B cell (primary cell): ENCODE data around the gene BTBD10. TPM values are rescaled to one million over a fixed set of nuclear protein-coding genes. Genes with fewer than 3 reads are reported as not detected.

Source experiments
- ATAC-seq: fragments of 200-7000 bp; cut with Tn5 transposase; one replicate; pipeline ENCODE4 v1.10.0; 2021; ENCODE audit warnings: low read depth, mild to moderate bottlenecking, moderate number of reproducible peaks, moderate library complexity
- CTCF ChIA-PET: fragments of 350-600 bp; sonication (Branson Sonifier 250); formaldehyde crosslinking; loops from one replicate; lab custom pipeline; 2021; ENCODE audit warnings: antibody characterized with exemption, inconsistent platforms; lab: Charles Lee
- POLR2A ChIA-PET: fragments of 350-600 bp; sonication (Branson Sonifier 250); formaldehyde crosslinking; loops from one replicate; lab custom pipeline; 2021; ENCODE audit warnings: antibody characterized with exemption; lab: Charles Lee
- DNase-seq: peaks from one replicate; pipeline ENCODE4 v3.0.0; 2013
- H2AFZ ChIP-seq: 2 replicates; pipeline ENCODE4 v1.6.1; 2012; ENCODE audit warnings: mild to moderate bottlenecking, low read depth, low read length; ENCODE audit not compliant: insufficient read depth, poor library complexity, severe bottlenecking
- H3K27ac ChIP-seq, 2 donors: 1 replicate in 1 of 2; 2 replicates in 1 of 2; pipeline ENCODE4 v1.5.1; 2012 to 2013; ENCODE audit warnings: low read length in 2 of 2, mild to moderate bottlenecking in 2 of 2, moderate library complexity in 1 of 2
- H3K27me3 ChIP-seq, 4 experiments: fragments of 200-600 bp in 1 of 4; sonication (generic) in 1 of 4; replicated peaks in 1 of 4; 1 replicate in 2 of 4; 2 replicates in 2 of 4; pipeline versions ENCODE4 v1.6.1 to v1.7.0; 2013 to 2016; ENCODE audit warnings: low read length in 3 of 4, mild to moderate bottlenecking in 2 of 4, mixed read lengths in 1 of 4, moderate library complexity in 1 of 4; ENCODE audit not compliant: insufficient read depth in 4 of 4, control insufficient read depth in 3 of 4; ENCODE audit errors: control extremely low read depth in 1 of 4
- H3K36me3 ChIP-seq, 2 experiments: replicated peaks in 1 of 2; 1 replicate in 1 of 2; 2 replicates in 1 of 2; pipeline versions ENCODE4 v1.6.1 to v1.7.1; 2013; ENCODE audit warnings: low read length in 1 of 2; ENCODE audit not compliant: insufficient read depth in 2 of 2, control insufficient read depth in 1 of 2; ENCODE audit errors: control extremely low read depth in 1 of 2, extremely low read depth in 1 of 2
- H3K4me1 ChIP-seq, 2 donors: fragments of 200-600 bp in 1 of 2; sonication (generic) in 1 of 2; 1 replicate in 1 of 2; 2 replicates in 1 of 2; pipeline versions ENCODE4 v1.5.1 to v1.6.1; 2013 to 2017; ENCODE audit warnings: low read length in 2 of 2; ENCODE audit not compliant: control insufficient read depth in 2 of 2, insufficient read depth in 2 of 2
- H3K4me2 ChIP-seq: replicated peaks from 2 replicates; pipeline ENCODE3; 2012; ENCODE audit warnings: mild to moderate bottlenecking, low read depth, low read length; ENCODE audit not compliant: poor library complexity, severe bottlenecking
- H3K4me3 ChIP-seq, 5 experiments: fragments of 200-600 bp in 1 of 5; sonication (generic) in 1 of 5; 1 replicate in 3 of 5; 2 replicates in 2 of 5; pipeline versions ENCODE4 v1.5.1 to v1.7.0; 2011 to 2016; ENCODE audit warnings: low read length in 4 of 5, mild to moderate bottlenecking in 4 of 5, low read depth in 2 of 5, control low read depth in 1 of 5, moderate library complexity in 1 of 5; ENCODE audit not compliant: insufficient read depth in 1 of 5; ENCODE audit errors: control extremely low read depth in 1 of 5, extremely low read depth in 1 of 5
- H3K79me2 ChIP-seq: fragments of 200-600 bp; sonication (generic); one replicate; pipeline ENCODE4 v1.6.0; 2016; ENCODE audit warnings: low read length; ENCODE audit not compliant: control insufficient read depth, insufficient read depth
- H3K9ac ChIP-seq: fragments of 200-600 bp; sonication (generic); 2 replicates; pipeline ENCODE4 v1.6.1; 2017; ENCODE audit warnings: mild to moderate bottlenecking, low read length, moderate library complexity
- H3K9me3 ChIP-seq, 3 donors: one replicate each; pipeline versions ENCODE4 v1.6.1 to v1.7.1; 2013; ENCODE audit warnings: low read length in 2 of 3; ENCODE audit not compliant: control insufficient read depth in 2 of 3, insufficient read depth in 1 of 3; ENCODE audit errors: control extremely low read depth in 1 of 3
- H4K20me1 ChIP-seq: 2 replicates; pipeline ENCODE4 v1.6.0; 2012; ENCODE audit warnings: mild to moderate bottlenecking, low read length; ENCODE audit not compliant: insufficient read depth, control insufficient read depth, poor library complexity, severe bottlenecking
- H3K27ac Mint-ChIP-seq: one replicate; pipeline ENCODE4 v1.8.0; 2021; ENCODE audit warnings: mixed read lengths
- H3K27me3 Mint-ChIP-seq: one replicate; pipeline ENCODE4 v1.8.0; 2021; ENCODE audit warnings: mixed read lengths
- H3K4me1 Mint-ChIP-seq: one replicate; pipeline ENCODE4 v1.8.0; 2021; ENCODE audit warnings: mixed read lengths
- H3K4me3 Mint-ChIP-seq: one replicate; pipeline ENCODE4 v1.8.0; 2021; ENCODE audit warnings: mixed read lengths
- H3K9me3 Mint-ChIP-seq: one replicate; pipeline ENCODE4 v1.8.0; 2022; ENCODE audit warnings: mixed read lengths; ENCODE audit not compliant: insufficient read depth
- CTCF ChIP-seq: fragments of 200-600 bp; IDR thresholded peaks from one replicate; pipeline ENCODE4 v1.8.0; 2022; ENCODE audit warnings: antibody characterized with exemption, mild to moderate bottlenecking
- EZH2 ChIP-seq: IDR thresholded peaks from 2 replicates; pipeline ENCODE4 v1.6.1; 2012; ENCODE audit warnings: borderline replicate concordance, low read depth, mild to moderate bottlenecking, moderate library complexity, low read length; ENCODE audit not compliant: insufficient read depth, poor library complexity, severe bottlenecking
- WGBS: methylation state at CpG from one replicate; pipeline ENCODE4 v1.1.5; 2013; ENCODE audit warnings: missing lambda C conversion rate; ENCODE audit not compliant: insufficient coverage; 5-methylcytosine and 5-hydroxymethylcytosine counted together
- intact Hi-C: fragments of 100-400 bp; cut with micrococcal nuclease; formaldehyde crosslinking; loops from one replicate; pipeline ENCODE4 v1.10.0; 2022
- polyA plus RNA-seq: library from polyadenylated mRNA; depleted of rRNA; stranded (reverse); fragments of >200 nt; gene quantifications from 2 replicates; pipeline ENCODE4 v1.2.3, GENCODE V29; 2012
- total RNA-seq, 2 donors: library from RNA; stranded (reverse); fragments of 120-200 nt in 1 of 2; gene quantifications; 1 replicate in 1 of 2; 2 replicates in 1 of 2; pipeline versions ENCODE4 v1.2.3 to v1.2.4, GENCODE V29; 2013 to 2022

The BTBD10 gene
- total and polyA plus RNA-seq, 2 donors (not counting 1 experiment from before 2014, with no cell fraction given): 8.2 to 19.6 TPM

DNA sequence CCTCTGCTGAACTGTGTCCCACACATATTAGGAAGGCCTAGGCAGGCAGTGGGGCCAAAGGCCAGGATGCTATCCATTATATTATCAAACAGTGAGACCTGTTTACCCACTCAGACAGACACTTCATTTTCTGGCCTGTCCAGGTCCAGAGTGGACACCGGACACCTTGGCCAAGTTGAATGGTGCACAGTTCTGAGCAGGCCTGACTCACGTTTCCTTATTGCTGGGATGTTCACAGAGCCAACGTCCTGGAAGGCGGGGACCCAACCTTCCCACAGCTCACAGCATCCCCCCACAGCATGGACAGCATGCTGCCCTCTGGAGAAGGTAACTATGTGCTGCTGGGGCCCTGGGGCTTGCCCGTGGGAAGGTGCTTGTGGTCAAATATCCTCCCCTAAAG, 86.6 kb downstream of the BTBD10 start:
- H4K20me1 ChIP-seq: no peaks in the 10 kb centered on the region
- H3K4me1 ChIP-seq: no peaks in the 10 kb centered on the region
- no peaks in the 10 kb centered on the region for H3K9me3 ChIP-seq
- Mint-ChIP-seq H3K9me3 (no peaks in the 10 kb centered on the region), H3K27me3 (no peaks in the 10 kb centered on the region), H3K27ac (no peak overlapping the region), H3K4me3 (no peak overlapping the region), H3K4me1 (no peaks in the 10 kb centered on the region)
- POLR2A ChIA-PET: no interaction called here
- H3K4me3 ChIP-seq: no peak overlapping the region
- WGBS: 96% methylated on average over 3 of the region's 5 CpGs
- DNase-seq (no peak), ATAC-seq (no peak)
- no peaks in the 10 kb centered on the region for H3K79me2 ChIP-seq
- intact Hi-C loops: no loop called here
- TF ChIP-seq CTCF (no peak), EZH2 (no peak)
- H3K27me3 ChIP-seq: no peaks in the 10 kb centered on the region
- no peak overlapping the region for H3K27ac ChIP-seq
- no peak overlapping the region for H3K4me2 ChIP-seq
- CTCF ChIA-PET: no interaction called here
- no peak overlapping the region for H2AFZ ChIP-seq
- H3K9ac ChIP-seq: no peak overlapping the region
- H3K36me3 ChIP-seq: peaks cover 0 to 71% of the 10 kb centered on the region in 2 experiments

DNA sequence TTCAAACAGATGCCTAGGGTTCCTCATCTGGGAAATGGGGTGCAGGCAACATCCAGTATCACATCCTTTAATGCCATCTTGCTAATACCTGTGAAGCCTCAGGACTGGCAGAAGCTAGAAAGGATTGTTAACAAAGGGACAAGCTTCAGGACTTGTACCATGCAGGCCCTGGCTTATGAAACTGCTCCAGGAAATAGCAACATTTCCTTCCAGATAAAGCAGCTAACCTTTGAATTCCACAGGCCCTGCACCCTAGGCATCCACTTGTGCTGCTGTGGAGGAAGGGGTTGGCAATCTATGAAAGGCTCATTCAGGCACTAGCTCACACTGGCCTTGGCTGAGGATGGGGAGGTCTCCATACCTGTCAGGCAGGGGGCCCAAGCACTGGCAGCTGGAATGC, 87.2 kb downstream of the BTBD10 start:
- Histone ChIP-seq H3K4me3 (no peak overlapping the region), H2AFZ (no peak overlapping the region), H3K4me1 (no peaks in the 10 kb centered on the region), H3K36me3 (peaks cover 0 to 69% of the 10 kb centered on the region in 2 experiments), H3K27ac (no peak overlapping the region), H4K20me1 (no peaks in the 10 kb centered on the region), H3K27me3 (no peaks in the 10 kb centered on the region), H3K9ac (no peak overlapping the region), H3K9me3 (no peaks in the 10 kb centered on the region), H3K4me2 (no peak overlapping the region), H3K79me2 (no peaks in the 10 kb centered on the region)
- H3K4me1 Mint-ChIP-seq: no peaks in the 10 kb centered on the region
- no peaks in the 10 kb centered on the region for H3K9me3 Mint-ChIP-seq
- H3K27ac Mint-ChIP-seq: no peak overlapping the region
- intact Hi-C loops: no loop called here
- H3K4me3 Mint-ChIP-seq: no peak overlapping the region
- H3K27me3 Mint-ChIP-seq: no peaks in the 10 kb centered on the region
- DNase-seq (no peak), ATAC-seq (no peak)
- ChIA-PET POLR2A (no interaction called here), CTCF (interaction anchor here (1.1 kb wide), 1 partner anchor 10 kb away, joined by 4 read pairs; no protein-coding TSS in a partner anchor)
- TF ChIP-seq CTCF (no peak), EZH2 (no peak)
